Effector CD4-positive, alpha-beta T cell (primary cell): ENCODE data around the gene TMTC2.
"Not testable (repeated sequence)": the region's sequence is repeated elsewhere in the genome, so short reads cannot be mapped to it uniquely, and the experiment has no call there.

Experiments used
- DNase-seq: peaks from one replicate; pipeline ENCODE4 v3.0.0-alpha.2; 2020

The TMTC2 gene

GRCh38 chr12:82797480-82797879 is 110.8 kb downstream of the TMTC2 start:
- DNase-seq, result no peak

DNA sequence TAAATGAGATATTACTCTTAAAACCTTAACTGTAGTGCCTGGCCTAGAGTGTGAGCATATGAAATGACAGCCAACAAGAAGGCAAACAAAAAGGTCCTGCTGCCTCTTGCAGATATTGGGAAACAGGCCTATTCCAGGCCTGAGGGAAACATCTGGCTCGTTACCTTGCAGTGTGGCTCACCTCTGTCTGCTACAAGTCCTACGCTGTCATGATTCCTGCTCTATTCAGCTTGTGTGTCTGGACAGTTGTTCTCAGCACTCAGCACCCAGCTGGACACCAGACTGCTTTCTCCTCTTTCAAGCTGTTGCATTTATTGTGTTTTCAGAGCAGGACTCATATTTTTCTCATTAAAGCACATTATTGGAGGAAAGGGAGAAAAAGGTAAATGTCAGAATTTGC is 113.5 kb downstream of the TMTC2 start:
- no peak for DNase-seq

DNA sequence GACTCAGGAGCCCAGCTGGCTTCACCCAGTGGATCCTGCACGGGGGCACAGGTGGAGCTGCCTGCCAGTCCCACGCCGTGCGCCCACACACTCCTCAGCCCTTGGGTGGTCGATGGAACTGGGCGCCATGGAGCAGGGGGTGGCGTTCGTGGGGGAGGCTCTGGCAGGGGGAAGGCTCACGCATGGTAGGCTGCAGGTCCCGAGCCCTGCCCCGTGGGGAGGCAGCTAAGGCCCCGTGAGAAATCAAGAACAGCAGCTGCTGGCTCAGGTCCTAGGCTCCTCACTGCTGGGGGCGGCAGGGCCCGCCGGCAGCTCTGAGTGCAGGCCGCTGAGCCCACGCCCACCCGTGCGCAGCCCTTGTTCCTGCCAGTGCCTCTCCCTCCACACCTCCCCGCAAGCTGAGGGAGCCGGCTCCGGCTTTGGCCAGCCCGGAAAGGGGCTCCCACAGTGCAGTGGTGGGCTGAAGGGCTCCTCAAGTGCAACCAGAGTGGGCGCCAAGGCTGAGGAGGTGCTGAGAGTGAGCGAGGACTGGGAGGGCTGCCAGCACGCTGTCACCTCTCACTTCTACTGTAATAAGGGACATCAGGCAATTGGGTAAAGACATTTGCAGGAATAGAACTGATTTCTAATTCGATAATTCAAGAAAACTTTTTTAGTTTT is 115.4 kb downstream of the TMTC2 start:
- DNase-seq, result no peak

DNA sequence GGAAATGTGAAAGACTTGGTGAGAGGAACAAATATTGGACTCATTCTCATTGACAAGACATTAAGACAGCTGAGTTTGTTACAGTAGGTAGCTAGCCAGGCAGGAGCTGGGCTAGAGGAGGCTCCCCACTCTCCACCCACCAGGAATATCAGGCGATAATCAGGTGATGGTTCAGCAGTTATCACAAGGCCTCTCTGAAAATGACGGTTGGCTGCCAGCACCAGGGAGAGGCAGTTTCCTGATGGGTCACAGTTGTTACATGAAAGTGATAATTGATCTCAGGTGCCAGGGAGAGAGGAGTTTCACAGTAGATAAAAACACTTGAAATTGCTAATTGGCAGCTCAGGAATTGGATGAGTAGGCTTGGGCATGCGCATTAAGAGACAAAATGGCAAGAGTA is 116.5 kb downstream of the TMTC2 start:
- no peak for DNase-seq

- DNase-seq, result no peak
Measured at GRCh38 chr12:82804601-82805000, 117.9 kb downstream of the TMTC2 start.

DNA sequence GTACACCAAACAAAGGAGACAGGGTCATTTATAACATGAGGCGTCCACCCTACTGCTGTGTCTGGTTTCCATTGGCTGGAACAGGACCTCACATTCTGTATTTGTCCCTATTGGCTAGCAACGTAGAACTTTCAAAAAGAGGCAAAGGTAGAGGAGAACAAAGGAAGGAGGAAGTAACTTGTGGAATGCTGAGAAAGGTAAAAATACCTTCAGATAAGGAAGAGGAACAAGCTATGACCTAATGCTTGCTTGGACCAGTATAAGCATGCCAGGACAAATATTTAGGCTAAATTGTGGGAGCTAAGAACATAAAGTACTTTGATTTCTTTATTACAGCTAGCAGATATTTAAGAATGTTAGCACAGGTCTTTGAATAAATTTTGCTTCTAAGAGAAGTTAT is 118.3 kb downstream of the TMTC2 start:
- not testable (repeated sequence) for DNase-seq

GRCh38 chr12:82805812-82806497 is 119.2 kb downstream of the TMTC2 start:
- no peak for DNase-seq

DNA sequence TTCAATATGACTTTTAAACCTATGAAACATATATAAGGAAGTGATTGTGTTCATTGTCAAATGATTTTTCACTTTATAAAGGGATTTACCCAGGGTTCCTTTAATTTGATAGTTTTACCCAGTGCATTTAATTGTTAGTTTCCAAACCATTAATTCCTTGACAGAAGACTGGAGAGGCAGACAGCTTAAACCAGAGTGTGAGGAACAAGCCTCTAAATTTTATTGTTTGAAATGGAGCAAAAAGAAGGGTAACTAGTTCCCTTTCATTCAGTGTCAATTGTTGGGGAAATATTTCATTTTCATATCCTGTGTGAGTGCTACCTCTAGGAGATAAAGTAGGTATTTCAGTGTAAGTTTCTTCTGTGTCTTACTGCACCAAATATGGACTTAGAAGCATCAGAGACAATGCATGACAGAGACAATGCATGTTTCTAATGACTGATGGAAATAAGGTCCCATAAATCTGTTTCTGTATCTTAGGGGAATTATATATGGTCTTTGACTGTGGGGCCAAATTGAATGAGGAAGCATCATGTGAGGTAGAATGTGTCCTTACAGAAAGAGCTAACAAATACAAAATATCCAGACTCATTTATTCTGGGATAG is 120.5 kb downstream of the TMTC2 start:
- DNase-seq, result no peak

DNA sequence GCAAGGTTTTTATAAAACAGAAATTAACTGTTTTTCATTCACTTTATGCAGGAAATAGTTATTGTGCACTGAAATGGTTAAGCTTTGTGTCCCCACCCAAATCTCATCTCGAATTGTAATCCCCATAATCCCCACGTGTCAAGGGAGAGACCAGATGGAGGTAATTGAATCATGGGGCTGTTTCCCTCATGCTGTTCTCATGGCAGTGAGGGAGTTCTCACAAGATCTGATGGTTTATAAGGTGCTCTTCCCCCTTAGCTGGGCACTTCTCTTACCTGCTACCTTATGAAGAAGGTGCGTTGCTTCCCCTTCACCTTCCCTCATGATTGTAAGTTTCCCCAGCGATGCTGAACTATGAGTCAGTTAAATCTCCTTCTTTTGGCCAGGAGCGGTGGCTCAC is 123.9 kb downstream of the TMTC2 start:
- DNase-seq, result no peak

- no peak for DNase-seq
Measured at GRCh38 chr12:82817368-82817767, 130.7 kb downstream of the TMTC2 start.

DNA sequence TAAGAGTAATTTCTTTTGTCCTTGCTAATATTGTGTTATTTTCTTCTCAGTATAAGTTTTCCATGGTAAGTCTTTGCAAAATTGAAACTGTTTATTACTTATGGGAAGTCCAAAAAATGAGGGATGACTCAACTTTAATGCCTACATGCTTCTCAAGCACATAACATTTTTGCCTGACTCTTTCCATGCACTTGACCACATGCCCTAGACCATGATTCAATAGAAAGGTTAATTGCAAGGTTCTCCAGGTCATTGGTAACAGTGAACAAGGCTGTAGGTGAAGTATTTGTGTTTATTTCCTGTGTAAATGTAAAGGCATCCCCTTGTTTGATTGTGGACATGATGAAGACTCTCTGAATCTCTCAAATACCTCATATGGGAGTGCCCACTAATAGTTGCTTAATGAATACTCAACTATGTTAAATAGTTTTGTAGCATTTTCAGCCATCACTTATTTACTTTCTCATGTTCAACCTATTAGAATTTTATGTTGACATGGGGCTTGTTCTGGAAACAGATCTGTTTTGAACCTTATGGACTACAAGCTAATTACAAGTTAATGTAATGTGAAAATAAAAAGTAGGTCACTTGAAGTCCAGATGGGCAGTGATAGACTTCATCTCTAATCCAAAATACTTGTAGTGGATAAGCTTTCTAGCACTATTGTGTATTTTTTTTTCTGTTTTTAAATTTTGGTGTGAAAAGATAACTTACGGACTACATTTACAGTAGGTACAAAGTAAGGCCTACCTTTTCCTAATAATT is 131.7 kb downstream of the TMTC2 start:
- no peak for DNase-seq

GRCh38 chr12:82826505-82826904 is 139.8 kb downstream of the TMTC2 start:
- DNase-seq, result no peak

DNA sequence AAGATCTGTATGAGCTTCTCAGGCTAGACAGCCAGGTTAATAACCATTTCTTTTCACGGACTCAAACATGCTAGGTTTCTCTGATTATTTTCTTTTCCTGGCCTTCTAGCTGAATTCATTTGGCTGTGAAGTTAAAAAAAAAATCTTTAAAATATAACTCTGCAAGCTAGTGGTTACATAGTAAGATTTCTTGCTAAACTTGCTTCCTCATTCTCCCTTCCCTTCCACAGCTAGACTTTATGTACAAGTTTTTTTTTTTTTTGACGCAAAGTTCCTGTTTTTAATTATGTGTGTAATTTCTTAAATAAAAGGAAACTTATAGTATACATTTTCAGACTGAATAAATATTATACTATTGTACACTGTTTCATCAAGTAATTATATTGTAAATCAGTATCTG is 145.4 kb downstream of the TMTC2 start:
- no peak for DNase-seq

DNA sequence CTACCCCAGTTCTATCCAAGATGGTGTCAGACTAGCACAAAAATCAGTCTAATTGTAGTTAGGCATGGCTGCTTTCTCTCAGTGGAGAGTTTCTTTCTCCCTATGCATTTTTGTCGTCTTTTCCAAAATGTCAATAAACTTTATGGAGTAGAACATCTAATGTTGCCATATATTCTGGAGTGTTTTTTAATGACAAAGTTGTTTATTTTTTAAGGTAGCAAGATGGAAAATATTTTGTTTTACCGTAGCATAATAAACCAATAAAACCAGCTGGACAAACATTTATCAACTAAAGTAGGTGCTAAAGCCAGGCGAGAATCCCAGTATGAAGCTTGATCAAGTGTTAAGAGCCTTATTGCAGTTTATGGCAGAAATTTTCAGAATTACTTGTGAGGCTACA is 146.3 kb downstream of the TMTC2 start:
- DNase-seq, result no peak

DNA sequence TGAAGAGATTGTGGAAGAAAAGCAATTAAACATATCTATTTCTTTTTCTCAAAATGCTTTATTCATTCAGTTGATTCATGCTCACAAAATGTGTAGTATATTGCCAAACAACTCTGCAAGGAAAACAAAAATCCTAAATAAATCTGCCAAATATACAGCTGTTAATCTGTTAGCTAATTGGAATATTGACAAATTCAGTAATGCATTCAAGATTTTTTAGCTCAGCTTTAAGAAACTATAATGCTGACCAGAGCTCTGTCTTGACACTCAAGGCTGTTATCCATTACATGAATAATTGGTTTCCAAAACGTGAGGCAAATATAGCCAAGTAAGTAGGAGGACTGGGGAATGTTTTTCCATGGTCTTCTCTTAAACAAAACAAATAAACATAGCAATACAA is 146.8 kb downstream of the TMTC2 start:
- DNase-seq, result no peak

GRCh38 chr12:82835217-82835616 is 148.5 kb downstream of the TMTC2 start:
- DNase-seq, result no peak

GRCh38 chr12:82838131-82838551 is 151.4 kb downstream of the TMTC2 start:
- no peak for DNase-seq

DNA sequence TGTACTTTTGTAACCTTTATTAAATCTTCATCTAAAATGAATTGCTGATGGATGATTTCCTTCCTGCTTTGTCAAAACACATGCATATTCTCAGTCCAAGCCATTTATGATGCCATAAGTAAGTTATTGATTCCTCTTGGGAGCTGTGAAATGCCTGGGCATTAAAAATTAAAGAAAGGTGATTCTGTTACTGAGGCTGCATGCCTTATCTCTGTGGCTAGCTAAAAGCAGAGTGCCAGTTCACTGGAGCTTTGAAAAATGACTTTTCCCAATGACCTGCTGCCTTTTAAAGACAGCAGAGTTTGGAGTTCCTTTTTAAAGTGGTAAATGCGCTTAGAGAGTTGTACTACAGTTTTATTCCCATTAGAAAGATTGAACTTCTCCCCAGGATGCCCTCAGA is 152.1 kb downstream of the TMTC2 start:
- DNase-seq, result no peak

- DNase-seq, result no peak
Measured at GRCh38 chr12:82839796-82840195, 153.1 kb downstream of the TMTC2 start.

DNA sequence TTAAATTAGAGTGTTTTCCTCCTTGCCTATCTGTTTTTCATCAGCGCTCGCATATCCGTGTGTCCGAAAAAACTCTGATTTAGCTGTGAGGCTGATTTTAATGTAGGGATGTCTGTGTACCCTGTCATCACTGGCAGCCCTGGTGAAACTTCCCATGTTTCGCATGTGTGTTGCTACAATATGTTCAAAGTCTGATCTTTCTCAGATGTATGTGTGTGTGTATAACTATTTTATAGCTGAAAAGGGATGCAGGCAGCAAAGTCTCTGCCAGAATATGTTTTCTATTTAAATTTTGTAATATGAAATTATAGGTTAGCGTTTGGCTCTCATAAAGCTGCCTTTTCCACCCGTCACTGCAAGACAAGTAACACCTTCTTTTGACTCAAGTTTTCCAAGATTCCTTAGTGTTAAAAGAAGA is 154.8 kb downstream of the TMTC2 start:
- no peak for DNase-seq

- no peak for DNase-seq
Measured at GRCh38 chr12:82842480-82842879, 155.8 kb downstream of the TMTC2 start.

DNA sequence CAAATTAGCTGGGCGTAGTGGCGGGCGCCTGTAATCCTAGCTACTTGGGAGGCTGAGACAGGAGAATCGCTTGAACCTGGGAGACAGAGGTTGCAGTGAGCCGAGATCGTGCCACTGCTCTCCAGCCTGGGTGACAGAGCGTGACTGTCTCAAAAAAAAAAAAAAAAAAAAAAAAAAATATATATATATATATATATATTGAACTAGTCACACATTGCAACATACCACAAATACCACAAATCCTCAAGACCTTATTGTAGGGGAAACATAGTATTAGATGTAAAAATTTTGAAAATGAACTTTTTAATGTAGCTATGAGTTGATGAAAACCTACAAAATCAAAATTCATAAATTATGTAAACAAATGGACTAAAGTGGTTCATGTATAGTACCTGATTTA is 158.4 kb downstream of the TMTC2 start:
- DNase-seq, result not testable (repeated sequence)

DNA sequence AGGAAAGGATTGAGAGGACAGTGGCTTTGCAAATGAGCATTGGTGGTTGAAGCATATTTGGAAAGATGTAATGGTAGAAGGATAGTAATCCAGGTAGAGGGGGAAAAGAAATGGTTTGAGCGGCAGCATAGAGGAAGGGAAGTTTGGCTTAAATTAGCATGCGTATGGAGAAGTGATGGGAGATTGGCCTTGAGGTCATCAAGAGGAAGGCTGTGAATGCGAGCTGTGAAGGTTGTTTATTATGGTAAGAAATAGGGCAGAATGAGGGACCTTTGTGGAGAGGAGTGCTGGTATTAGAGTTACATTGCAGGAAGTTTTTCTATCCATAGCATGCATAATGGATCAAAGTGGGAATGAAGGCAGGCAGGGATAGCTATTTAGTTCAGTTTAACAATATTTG is 162.1 kb downstream of the TMTC2 start:
- no peak for DNase-seq

DNA sequence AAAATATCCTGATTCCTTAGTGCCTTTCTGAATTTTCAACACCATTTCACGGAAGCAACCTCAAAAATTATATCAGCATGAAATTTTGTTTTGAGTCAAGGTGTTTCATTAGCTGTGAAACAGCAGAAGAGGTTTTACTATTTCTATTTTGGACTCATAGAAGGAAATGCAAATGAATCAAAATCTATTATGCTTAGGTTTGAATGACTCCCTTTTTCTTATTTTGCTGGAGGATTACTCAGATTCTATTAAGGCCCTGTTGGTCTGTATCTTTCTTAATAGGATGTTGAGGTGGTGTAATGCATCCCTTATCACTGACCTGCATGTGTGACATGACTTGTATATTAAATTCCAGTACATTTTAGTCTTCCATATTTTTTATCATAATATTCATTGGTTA is 165.8 kb downstream of the TMTC2 start:
- no peak for DNase-seq
